Progenitor cell of endocrine pancreas (in vitro differentiated cells): ENCODE data around the gene DBH. TPM values are rescaled to one million over a fixed set of nuclear protein-coding genes. Genes with fewer than 3 reads are reported as not detected.

Source experiments
- DNase-seq: peaks from one replicate; pipeline ENCODE4 v3.0.0; 2021; ENCODE audit warnings: low spot score; ENCODE audit not compliant: unreplicated experiment
- H3K27ac Mint-ChIP-seq: 2 replicates; pipeline ENCODE4 v1.8.0; 2021; ENCODE audit warnings: mild to moderate bottlenecking, moderate library complexity, mixed read lengths
- H3K27me3 Mint-ChIP-seq: 2 replicates; pipeline ENCODE4 v1.8.0; 2021; ENCODE audit warnings: mixed read lengths
- H3K36me3 Mint-ChIP-seq: 2 replicates; pipeline ENCODE4 v1.8.0; 2022; ENCODE audit warnings: mixed read lengths; ENCODE audit not compliant: insufficient read depth
- H3K4me1 Mint-ChIP-seq: 2 replicates; pipeline ENCODE4 v1.8.0; 2021; ENCODE audit warnings: low read depth, mixed read lengths
- H3K4me3 Mint-ChIP-seq: 2 replicates; pipeline ENCODE4 v1.8.0; 2021; ENCODE audit warnings: low read depth, mild to moderate bottlenecking, moderate library complexity, mixed read lengths
- H3K9me3 Mint-ChIP-seq: 2 replicates; pipeline ENCODE4 v1.8.0; 2021; ENCODE audit warnings: low read depth, mixed read lengths
- total RNA-seq: library from RNA; stranded (reverse); gene quantifications from 2 replicates; pipeline ENCODE4 v1.2.1, GENCODE V29; 2021
- TF ChIP-seq, protein P1 (sequence below): fragments of 200-600 bp; sonication (generic); IDR thresholded peaks from one replicate; pipeline ENCODE4 v1.5.0; 2021; ENCODE audit warnings: antibody characterized with exemption, mild to moderate bottlenecking; ENCODE audit not compliant: unreplicated experiment

The DBH gene
- total RNA-seq, 1 donor from 2014 or later, result not detected

- Mint-ChIP-seq H3K4me3 (no peak overlapping the region), H3K27me3 (peaks cover 24% of the 10 kb centered on the region), H3K27ac (no peak overlapping the region), H3K36me3 (no peaks in the 10 kb centered on the region), H3K9me3 (no peaks in the 10 kb centered on the region), H3K4me1 (no peaks in the 10 kb centered on the region)
- no peak for DNase-seq
- TF ChIP-seq, protein P1, sequence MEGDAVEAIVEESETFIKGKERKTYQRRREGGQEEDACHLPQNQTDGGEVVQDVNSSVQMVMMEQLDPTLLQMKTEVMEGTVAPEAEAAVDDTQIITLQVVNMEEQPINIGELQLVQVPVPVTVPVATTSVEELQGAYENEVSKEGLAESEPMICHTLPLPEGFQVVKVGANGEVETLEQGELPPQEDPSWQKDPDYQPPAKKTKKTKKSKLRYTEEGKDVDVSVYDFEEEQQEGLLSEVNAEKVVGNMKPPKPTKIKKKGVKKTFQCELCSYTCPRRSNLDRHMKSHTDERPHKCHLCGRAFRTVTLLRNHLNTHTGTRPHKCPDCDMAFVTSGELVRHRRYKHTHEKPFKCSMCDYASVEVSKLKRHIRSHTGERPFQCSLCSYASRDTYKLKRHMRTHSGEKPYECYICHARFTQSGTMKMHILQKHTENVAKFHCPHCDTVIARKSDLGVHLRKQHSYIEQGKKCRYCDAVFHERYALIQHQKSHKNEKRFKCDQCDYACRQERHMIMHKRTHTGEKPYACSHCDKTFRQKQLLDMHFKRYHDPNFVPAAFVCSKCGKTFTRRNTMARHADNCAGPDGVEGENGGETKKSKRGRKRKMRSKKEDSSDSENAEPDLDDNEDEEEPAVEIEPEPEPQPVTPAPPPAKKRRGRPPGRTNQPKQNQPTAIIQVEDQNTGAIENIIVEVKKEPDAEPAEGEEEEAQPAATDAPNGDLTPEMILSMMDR, result no peak
Measured at GRCh38 chr9:133632806-133633680, 3.1 kb upstream of the DBH start.

- no peak for DNase-seq
- H3K27me3 Mint-ChIP-seq, result peaks cover 24% of the 10 kb centered on the region
- no peak overlapping the region for H3K4me3 Mint-ChIP-seq
- no peak overlapping the region for H3K27ac Mint-ChIP-seq
- no peaks in the 10 kb centered on the region for H3K36me3 Mint-ChIP-seq
- no peaks in the 10 kb centered on the region for H3K4me1 Mint-ChIP-seq
- H3K9me3 Mint-ChIP-seq, result no peaks in the 10 kb centered on the region
- TF ChIP-seq, protein P1, result no peak
Measured at GRCh38 chr9:133633681-133634080, 2.5 kb upstream of the DBH start.

GRCh38 chr9:133634081-133634691 lies 2.0 kb upstream of the DBH start:
- TF ChIP-seq, protein P1, result no peak
- H3K27ac Mint-ChIP-seq, result no peak overlapping the region
- H3K4me1 Mint-ChIP-seq, result no peaks in the 10 kb centered on the region
- H3K27me3 Mint-ChIP-seq, result peaks cover 24% of the 10 kb centered on the region
- H3K4me3 Mint-ChIP-seq, result no peak overlapping the region
- DNase-seq, result no peak
- no peaks in the 10 kb centered on the region for H3K9me3 Mint-ChIP-seq
- no peaks in the 10 kb centered on the region for H3K36me3 Mint-ChIP-seq

DNA sequence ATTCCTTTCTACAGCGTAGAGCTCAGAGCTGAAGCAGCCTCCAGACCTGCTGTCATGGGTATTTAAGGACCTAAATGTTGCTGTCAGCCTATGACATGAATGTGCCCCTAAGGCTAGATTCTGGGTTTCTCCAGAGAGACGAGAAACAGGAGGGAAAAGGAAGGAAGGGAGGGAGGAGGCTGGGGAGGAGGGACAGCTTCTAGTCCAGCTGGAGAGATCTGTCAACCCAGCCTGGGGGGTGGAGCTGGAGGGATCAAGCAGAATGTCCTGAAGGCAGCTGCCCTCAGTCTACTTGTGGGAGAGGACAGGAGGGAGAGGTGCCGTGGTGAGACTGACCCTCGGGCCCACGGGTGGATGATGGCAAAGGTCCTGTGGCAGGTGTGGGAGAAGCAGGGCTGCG lies 1.1 kb upstream of the DBH start:
- Mint-ChIP-seq H3K27me3 (peaks cover 24% of the 10 kb centered on the region), H3K27ac (no peak overlapping the region), H3K36me3 (no peaks in the 10 kb centered on the region), H3K4me1 (no peaks in the 10 kb centered on the region), H3K9me3 (no peaks in the 10 kb centered on the region), H3K4me3 (no peak overlapping the region)
- no peak for DNase-seq
- TF ChIP-seq, protein P1, result no peak

DNA sequence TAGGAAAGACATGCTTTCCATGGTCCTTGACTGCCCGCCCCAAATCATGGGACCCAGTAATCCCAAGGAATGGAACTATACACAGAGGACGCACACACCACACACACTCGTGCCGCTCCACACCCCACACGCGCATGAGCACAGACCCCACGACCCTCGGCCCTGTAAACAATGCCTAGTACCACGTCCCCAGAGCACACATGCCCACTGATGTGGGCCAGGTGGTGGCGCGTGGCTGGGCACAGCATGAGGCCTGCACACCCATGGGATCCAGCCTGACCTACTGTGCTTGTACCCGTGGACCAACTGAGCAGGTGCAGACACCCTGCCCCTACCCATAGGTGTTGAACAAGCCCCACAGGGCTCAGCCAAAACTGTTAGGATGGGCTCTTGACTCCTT lies 739 bp downstream of the DBH start:
- Mint-ChIP-seq H3K27me3 (peaks cover 36% of the 10 kb centered on the region), H3K36me3 (no peaks in the 10 kb centered on the region), H3K9me3 (no peaks in the 10 kb centered on the region), H3K4me1 (no peaks in the 10 kb centered on the region), H3K27ac (no peak overlapping the region), H3K4me3 (no peak overlapping the region)
- TF ChIP-seq, protein P1, result no peak
- no peak for DNase-seq
